GM13977 (cell line): Measurements from ENCODE around the gene LDLRAD4.

ENCODE experiments used
- DNase-seq: peaks from one replicate; pipeline ENCODE4 v3.0.0; 2012; ENCODE audit warnings: low spot score
- CTCF ChIP-seq: IDR thresholded peaks from 2 replicates; pipeline ENCODE4 v1.5.1; 2012; ENCODE audit warnings: mild to moderate bottlenecking, control low read depth; ENCODE audit not compliant: insufficient read depth; ENCODE audit errors: extremely low read depth, missing control alignments
- in situ Hi-C: fragments of 300-500 bp; cut with MboI; formaldehyde crosslinking; loops from one replicate; pipeline ENCODE4 v1.12.0; 2022; ENCODE audit warnings: low sequenced_read_pairs, low pct_unique_long_range_greater_than_20kb, mixed read lengths, inconsistent platforms; ENCODE audit not compliant: unreplicated experiment

The LDLRAD4 gene

GRCh38 chr18:13272416-13272815 is 53.9 kb downstream of the LDLRAD4 start:
- in situ Hi-C loops = no loop called here
- DNase-seq = no peak
- TF ChIP-seq CTCF = no peak

DNA sequence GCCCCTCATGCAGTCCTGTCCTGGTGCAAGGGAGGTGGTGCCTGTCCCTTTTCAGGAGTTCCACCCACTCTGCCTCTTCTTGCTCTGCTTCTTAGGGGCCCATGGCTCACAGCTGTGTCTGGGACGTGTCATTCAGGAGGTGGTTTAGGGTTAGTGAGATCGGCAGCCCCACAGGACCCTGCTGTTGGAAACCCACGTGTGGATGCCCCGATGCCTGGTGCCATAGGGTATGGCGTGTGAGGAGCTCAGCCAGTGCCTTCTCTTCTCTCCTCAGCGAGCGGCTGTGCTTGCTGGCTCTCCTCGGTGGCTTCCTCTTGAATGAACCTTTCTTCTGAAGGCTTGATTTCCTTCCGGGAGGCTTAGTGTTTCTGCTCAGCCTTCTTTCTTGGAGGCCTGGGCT is 55.2 kb downstream of the LDLRAD4 start:
- TF ChIP-seq CTCF = no peak
- in situ Hi-C loops = no loop called here
- no peak for DNase-seq

DNA sequence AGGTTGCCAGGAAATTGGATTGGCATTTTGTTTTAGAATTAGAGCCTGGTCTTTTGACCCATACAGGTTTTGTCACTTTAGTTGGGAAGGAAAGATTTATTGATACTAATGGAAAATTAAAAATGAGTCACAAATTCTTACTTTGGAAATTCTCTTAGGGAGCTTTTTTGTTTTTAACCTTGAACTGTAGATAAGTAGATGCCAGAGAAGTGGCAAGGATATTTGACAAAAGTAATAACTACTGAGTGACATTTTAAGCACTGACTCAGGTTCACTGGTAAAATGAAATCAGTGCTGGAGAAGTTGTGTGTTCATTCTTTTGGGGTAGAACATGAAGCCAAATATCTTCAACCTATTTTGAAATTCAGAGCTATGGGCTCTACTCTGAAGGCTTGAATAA is 56.5 kb downstream of the LDLRAD4 start:
- in situ Hi-C loops = no loop called here
- TF ChIP-seq CTCF = no peak
- no peak for DNase-seq

GRCh38 chr18:13276530-13277520 is 58.3 kb downstream of the LDLRAD4 start:
- in situ Hi-C loops = no loop called here
- TF ChIP-seq CTCF = no peak
- DNase-seq = no peak

DNA sequence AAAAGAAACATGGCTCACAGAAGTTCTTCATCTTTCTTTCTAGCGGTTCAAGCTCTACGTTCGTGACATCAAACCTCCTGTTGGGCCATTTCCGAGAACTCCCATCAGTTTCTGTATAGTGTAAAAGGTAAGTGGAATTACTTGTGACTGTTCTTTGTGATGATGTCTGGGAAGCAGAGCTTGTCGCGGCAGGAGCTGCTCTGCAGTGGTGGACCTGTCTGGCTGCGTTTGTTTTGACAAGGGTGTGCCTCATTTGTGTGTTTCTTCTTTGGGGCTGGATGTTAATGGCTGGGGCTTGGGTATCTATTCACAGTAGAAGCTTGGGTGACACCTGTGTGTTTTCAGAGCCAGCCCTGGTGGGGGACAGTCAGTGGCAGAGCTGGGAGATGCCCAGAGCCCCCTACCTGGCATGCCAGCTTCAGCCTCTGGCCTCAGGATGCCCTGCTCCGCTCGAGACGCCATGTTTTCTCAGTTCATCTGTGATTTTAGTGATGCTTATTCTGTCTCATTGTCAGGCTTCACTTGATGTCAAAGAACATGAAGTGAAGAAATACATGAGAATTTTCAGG is 59.6 kb downstream of the LDLRAD4 start:
- in situ Hi-C loops = no loop called here
- TF ChIP-seq CTCF = no peak
- no peak for DNase-seq

DNA sequence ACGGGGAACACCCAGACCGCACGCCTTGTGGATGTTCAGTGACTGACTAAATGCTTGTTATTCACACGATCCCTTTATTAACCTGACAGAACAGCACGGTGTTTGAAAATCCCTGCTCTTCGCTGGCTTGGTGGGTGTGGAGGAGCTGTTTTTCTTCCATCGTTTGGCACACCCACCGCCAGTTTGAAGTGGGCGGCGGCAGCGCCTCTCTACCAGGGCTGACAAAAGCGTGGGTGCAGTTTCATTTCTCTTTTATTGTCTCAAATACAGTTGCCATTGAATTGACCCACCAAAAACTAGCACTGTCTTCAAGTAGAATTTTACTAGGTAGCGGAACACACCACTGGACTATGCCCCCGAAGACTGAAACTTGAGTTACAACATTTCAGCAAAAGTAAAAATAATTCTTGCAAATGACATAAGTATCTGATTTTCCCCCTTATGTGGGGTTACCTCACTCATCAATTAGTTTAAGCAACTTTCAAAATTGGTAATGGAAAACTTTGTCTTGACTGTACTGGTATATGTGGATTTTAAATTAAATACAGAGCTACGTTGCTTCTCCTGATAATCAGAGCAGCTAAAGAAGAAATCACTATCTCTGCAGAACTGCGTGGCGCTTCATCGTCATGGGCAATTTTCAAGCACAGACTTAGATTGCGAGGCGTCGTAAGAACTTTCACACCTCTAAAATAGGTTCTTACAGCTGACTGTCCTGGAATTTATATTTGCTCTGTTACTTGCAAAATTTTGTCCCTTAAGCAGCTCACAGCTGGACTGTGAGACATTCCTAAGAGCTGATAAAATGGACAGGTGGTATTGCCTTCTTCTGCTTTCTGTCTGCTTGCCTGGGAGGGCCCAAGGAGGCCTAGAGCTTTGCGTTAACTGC is 60.9 kb downstream of the LDLRAD4 start:
- DNase-seq = no peak
- in situ Hi-C loops = no loop called here
- no peak for TF ChIP-seq CTCF
